GM19372 (cell line): Measurements from ENCODE around the gene PHLDA1.
A peak's percentile ranks its signal among the peaks of the same experiment; 100 is the strongest.

ENCODE experiments used
- ATAC-seq: cut with Tn5 transposase; IDR thresholded peaks from one replicate; pipeline ENCODE4 v1.9.1; 2021; ENCODE audit warnings: mild to moderate bottlenecking, low read depth, moderate library complexity; ENCODE audit not compliant: unreplicated experiment

PHLDA1 gene

GRCh38 chr12:76038176-76038575, 6.6 kb upstream of the PHLDA1 start:
- no peak for ATAC-seq

GRCh38 chr12:76037130-76038103, 5.8 kb upstream of the PHLDA1 start:
- ATAC-seq = peak; percentile 72

DNA sequence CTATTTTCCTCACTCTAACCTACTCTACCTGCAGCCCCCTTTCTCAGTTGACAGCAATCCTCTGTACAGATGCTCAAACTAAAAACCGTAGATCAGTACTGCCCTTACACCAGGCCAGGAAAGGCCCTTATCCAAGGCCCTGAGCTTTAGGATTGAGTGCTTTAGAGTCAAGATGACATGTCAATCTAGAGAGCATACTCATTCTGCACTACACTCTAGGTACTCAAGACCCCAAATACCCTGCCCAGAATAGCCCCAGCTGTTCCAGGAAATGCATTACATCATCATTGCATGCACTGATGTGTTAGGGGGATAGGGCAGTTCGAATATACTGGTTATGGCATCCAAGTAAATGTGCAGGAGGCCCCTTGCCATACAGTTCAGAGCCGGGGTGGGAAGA, 3.5 kb upstream of the PHLDA1 start:
- no peak for ATAC-seq

- no peak for ATAC-seq
These were observed 1.8 kb upstream of the PHLDA1 start for GRCh38 chr12:76033081-76034011.

DNA sequence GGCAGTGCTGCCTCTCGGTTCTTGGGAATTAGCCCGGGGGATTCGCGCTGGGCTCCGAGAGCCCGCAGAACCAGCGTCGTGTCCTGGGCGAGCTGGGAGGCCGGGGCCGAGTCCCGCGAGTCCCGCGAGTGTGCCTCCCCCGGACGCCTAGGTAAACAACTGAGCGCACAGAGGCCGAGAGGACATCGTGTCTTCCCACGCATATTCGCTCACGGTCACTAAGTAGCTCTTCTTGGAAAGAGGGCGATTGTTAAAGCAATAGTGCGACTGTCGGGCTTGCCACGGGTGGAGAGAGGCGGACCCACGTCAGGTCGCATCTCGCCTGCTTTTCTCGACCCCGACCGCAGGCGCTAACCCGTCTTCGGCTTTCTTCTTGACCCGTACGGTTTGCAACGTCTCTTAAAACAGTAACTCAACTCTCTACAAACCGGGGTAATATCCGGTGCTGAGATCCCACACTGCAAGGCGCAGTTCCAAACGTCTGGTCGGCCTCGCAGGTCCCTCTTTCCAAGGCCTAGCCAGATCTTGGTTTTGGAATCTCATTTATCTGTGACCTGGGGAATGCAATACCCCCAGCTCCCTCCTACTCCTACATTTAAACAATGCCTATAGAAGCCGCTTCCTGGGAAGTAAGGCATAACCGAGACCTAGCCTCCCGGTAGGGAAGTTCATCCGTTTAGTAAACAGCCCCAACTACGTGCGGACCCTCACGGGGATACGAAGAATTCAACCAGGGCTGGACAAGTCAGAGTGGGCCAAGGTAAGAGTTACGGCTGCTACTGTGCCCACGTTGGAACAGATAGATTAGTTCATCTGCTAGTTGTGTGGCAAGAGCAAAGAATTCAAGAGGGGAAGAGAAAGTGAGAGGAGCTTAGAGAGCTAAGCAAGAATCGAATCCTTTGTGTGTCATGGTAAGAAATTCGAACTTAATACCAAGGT, 736 bp upstream of the PHLDA1 start:
- peak; percentile 32 for ATAC-seq

DNA sequence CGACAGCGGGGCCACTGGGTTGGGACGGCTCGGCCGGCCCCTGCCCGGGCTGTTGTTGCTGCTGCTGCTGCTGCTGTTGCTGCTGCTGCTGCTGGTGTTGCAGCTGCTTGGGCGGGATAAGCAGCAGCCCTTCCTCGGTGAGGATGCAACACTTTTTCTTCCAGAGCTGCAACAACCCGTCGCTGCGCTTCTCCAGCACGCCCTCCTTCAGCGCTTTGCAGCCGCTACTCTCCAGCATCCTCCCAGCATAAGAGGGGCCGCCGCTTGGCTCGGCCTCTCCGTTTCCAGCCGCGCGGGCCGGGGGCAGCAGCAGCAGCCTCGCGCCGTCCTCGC, 529 bp downstream of the PHLDA1 start:
- no peak for ATAC-seq

DNA sequence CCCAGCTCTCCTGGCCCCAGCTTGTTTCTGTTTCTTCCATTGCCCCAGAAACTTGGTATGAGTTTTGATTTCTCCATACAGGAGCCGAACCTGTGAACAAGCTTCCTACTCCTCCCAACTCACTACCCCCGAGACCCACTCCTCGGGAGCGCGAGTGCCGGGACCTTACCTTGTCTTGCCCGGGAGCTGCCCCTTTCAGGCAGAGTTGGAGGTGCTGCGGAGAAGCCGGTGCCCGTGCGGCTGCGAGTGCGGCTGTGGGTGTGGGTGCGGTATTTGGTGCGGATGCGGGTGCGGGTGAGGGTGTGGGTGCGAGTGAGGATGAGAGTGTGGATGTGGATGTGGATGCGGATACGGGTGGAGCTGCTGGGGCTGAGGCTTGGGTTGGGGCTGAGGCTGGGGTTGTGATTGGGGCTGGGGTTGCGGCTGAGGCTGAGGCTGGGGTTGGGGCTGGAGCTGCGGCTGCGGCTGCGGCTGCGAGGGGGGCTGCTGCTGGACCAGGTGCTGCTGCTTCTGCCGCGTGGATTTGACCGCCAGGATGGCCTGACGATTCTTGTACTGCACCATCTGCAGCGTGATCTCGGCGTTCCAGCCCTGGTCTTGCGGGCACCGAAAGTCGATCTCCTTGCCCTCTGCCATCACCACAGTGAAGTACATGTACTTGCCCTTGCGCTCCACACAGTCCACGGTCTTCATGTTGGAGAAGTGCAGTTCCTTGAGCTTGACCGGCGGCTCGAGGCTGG, 1.1 kb downstream of the PHLDA1 start:
- peak; percentile 10 for ATAC-seq

DNA sequence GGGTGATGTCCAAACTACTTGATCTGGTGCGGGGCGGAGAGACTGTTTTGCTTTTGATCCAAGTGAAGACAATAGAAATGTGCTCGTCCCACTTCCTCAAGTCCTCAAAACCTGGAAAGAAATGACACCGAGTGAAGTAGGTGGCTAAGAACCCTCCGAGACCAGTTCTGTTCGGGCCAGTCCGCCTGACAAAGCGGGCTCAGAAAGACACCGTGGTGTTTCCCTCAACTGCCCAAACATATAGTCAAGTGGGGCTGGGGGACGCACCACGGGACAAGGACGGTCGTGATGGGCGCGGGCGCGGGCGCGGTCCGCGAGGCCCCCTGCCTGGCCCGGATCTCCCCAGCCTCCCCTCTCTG, 1.6 kb downstream of the PHLDA1 start:
- no peak for ATAC-seq

GRCh38 chr12:76028571-76029277, 2.9 kb downstream of the PHLDA1 start:
- ATAC-seq = no peak

DNA sequence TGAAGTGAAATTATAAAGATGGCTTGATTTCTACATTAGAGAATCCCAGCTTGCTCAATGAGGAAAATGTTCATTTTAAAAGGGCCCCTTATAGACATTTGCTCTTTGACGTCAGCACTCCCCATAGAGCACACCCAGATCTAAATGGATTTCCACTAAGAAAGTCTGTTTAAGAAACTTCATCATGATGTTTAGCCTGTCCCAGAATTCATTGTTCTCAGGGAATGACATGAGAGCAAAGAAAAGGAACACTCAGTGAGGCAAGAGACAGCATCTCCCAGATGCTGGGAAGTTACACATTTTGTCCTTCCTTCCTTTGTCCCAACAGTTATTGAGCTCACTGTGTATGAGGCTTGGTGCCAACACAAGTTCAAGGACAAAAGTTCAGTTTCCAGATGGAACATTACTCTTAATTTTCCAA, 4.9 kb downstream of the PHLDA1 start:
- ATAC-seq = no peak

GRCh38 chr12:76025601-76026575, 5.7 kb downstream of the PHLDA1 start:
- no peak for ATAC-seq

GRCh38 chr12:76024942-76025600, 6.5 kb downstream of the PHLDA1 start:
- ATAC-seq = no peak

DNA sequence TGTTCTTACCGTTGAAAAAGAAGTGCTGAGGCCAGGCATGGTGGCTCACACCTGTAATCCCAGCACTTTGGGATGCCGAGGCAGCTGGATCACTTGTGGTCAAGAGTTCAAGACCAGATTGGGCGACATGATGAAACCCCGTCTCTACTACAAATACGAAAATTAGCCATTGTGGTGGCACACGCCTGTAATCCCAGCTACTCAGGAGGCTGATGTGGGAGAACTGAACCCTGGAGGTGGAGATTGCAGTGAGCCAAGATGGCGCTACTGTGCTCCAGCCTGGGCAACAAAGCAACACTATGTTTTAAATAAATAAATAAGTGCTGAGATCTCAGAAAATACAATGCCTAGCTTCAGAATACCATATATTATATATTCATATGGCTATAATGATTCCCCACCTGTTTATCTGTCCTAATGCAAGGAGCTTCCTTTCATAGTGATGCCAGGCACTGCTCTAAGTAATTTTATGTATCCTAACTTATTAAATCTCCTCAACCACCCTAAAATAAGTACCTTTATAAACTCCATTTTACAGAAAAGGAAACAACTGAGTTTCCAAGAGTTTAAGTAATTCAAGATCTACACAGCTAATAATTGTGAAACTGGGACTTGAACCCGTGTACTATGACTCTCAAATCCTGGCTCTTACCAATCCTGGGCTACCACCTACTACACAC, 7.3 kb downstream of the PHLDA1 start:
- ATAC-seq = no peak

DNA sequence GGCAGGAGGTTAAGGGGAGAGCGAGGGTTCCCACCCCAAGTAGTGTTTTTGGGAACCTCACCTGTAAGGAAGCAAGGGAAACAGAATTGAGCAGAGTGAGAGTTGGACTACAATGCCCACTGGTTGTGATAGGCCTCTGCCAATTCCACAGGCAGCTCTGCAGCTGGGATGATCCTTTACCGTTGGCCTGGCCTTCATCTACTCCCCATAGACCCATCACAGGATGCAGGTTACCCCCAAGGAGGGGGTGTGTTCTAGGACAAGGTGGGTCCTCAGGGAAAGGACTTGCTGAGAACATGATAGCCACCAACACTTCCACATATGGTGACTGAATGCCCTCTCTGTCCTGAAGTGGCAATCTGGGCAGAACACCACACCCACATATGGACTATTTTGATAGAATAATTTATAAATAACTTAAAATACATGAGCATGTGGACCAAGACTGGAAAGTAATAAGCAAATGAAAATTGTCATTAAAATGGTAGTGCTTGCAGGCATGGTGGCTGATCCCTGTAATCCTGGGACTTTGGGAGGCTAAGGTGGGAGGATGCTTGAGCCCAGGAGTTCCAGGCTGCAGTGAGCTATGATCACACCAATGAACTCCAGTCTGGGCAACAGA, 8.4 kb downstream of the PHLDA1 start:
- ATAC-seq = no peak

- ATAC-seq = no peak
These were observed 9.1 kb downstream of the PHLDA1 start for GRCh38 chr12:76022506-76022905.
